Stomach (tissue), 9 donors: ENCODE measurements around the gene VAMP5. TPM values are rescaled to one million over a fixed set of nuclear protein-coding genes. Genes with fewer than 3 reads are reported as not detected.

Experiments used
- DNase-seq, 2 donors: peaks; one replicate each; pipeline versions ENCODE4 v3.0.0 to v3.0.0-alpha.2; 2013 to 2019
- H3K27ac ChIP-seq, 5 donors: fragments of 200-600 bp in 4 of 5; sonication (generic) in 4 of 5; one replicate each; pipeline ENCODE4 v1.5.1; 2013 to 2019; ENCODE audit warnings: mild to moderate bottlenecking in 1 of 5, moderate library complexity in 1 of 5
- H3K27me3 ChIP-seq, 3 donors: fragments of 200-600 bp; sonication (generic); one replicate each; pipeline ENCODE4 v1.5.1; 2017 to 2019; ENCODE audit warnings: mixed run types in 1 of 3
- H3K36me3 ChIP-seq, 4 donors: fragments of 200-600 bp; sonication (generic); 1 replicate in 3 of 4; 2 replicates in 1 of 4; pipeline ENCODE4 v1.5.1; 2016 to 2019
- H3K4me1 ChIP-seq, 4 donors: fragments of 200-600 bp; sonication (generic); one replicate each; pipeline ENCODE4 v1.5.1; 2016 to 2019
- H3K4me3 ChIP-seq, 4 donors: fragments of 200-600 bp; sonication (generic) in 3 of 4; one replicate each; pipeline ENCODE4 v1.5.1; 2016 to 2019; ENCODE audit warnings: mild to moderate bottlenecking in 1 of 4
- H3K9me3 ChIP-seq, 4 donors: fragments of 200-600 bp; sonication (generic); one replicate each; pipeline ENCODE4 v1.5.1; 2016 to 2019
- EP300 ChIP-seq: sonication (generic); formaldehyde crosslinking; IDR thresholded peaks from one replicate; pipeline ENCODE4 v1.6.1; 2017; ENCODE audit warnings: antibody characterized with exemption
- POLR2A ChIP-seq, 4 donors: fragments of 450-650 bp; IDR thresholded peaks; one replicate each; pipeline ENCODE4 v1.6.1; 2016; ENCODE audit warnings: antibody characterized with exemption in 4 of 4, control low read depth in 2 of 4, mild to moderate bottlenecking in 1 of 4, moderate library complexity in 1 of 4
- POLR2AphosphoS5 ChIP-seq, 3 donors: sonication (generic); formaldehyde crosslinking; IDR thresholded peaks; one replicate each; pipeline ENCODE4 v1.6.1; 2016; ENCODE audit warnings: antibody characterized with exemption in 3 of 3
- WGBS, 5 donors: extraction: QIAGEN DNeasy Blood & Tissue Kit in 3 of 5; methylation state at CpG; one replicate each; pipeline versions ENCODE4 v1.1.5 to v1.1.7; 2013 to 2018; 5-methylcytosine and 5-hydroxymethylcytosine counted together
- intact Hi-C: fragments of 100-400 bp; cut with DNase I; formaldehyde crosslinking; loops from one replicate; pipeline ENCODE4 v1.15.1; 2023; ENCODE audit warnings: low total_unique reads
- polyA plus RNA-seq, 3 donors: library from polyadenylated mRNA; stranded (reverse); fragments of 200-250 nt; gene quantifications; one replicate each; pipeline ENCODE4 v1.2.3, GENCODE V29; 2013
- total RNA-seq, 5 donors: library from RNA; depleted of rRNA; stranded (reverse); fragments of >200 nt; gene quantifications; one replicate each; pipeline versions ENCODE4 v1.1.0 to v1.2.3, GENCODE V29; 2014 to 2016
- TF ChIP-seq, protein P1 (sequence below), 7 experiments: fragments of 450-650 bp in 4 of 7; fragments of 200-600 bp in 3 of 7; sonication (generic) in 3 of 7; IDR thresholded peaks; one replicate each; pipeline ENCODE4 v1.5.1; 2016 to 2019; ENCODE audit warnings: antibody characterized with exemption in 7 of 7, control low read depth in 2 of 7, mild to moderate bottlenecking in 1 of 7
- donor health status: healthy with polysubstance abuse.
- donor health status: Bipolar disorder and iron deficiency.
- donor health status: healthy.

Gene VAMP5
- total and polyA plus RNA-seq, 8 donors: 7.7 to 95.1 (median 77.8) TPM

DNA sequence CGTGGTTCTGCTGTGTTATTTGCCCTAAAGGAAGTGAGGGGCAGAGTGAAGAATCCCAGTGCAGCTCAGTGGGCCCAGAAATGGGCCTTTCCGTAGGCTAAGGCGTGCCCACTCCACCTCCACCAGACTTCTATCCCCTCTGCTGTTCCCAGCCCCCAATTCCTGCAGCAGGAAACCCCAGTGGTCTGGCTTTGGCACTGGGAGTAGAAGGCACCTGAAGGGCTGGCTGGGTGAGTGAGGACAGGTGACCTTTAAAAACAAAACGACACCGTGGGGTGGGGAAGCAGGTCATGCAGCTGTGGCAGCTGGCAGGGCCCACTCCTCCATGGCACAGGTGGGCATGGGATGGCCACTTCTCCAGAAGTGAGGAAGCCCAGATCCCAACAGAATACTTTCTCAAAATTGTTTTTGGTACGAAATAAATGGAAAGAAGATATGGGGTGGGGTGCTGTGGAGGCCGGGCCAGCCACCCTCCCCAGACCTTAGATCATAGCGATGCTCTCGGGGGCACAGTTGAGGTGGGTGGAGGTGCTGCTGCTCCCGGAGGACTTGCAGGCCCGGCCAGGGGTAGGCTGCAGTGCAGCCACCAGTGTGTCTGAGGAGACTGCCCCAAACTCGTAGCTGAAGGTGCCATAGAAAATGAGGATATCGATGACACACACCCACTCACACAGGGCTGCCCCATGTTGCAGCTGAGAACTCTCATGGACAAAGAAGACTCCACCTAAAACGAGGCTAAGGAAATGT lies 14.5 kb downstream of the VAMP5 start:
- no peak for DNase-seq
- Histone ChIP-seq H3K36me3 (peaks cover 14 to 46% (median 41%) of the 10 kb centered on the region in 4 donors), H3K4me1 (peaks cover 32 to 81% (median 72%) of the 10 kb centered on the region in 4 donors), H3K27me3 (no peaks in the 10 kb centered on the region), H3K9me3 (no peaks in the 10 kb centered on the region), H3K27ac (no peak overlapping the region), H3K4me3 (no peak overlapping the region)
- intact Hi-C loops: no loop called here
- 69 to 77% (median 72%) methylated on average over 13 to 14 of the region's 14 CpGs for WGBS, 5 donors
- TF ChIP-seq EP300: no peak
- TF ChIP-seq POLR2AphosphoS5 (IDR thresholded peaks at IDR 0.05): no peak
- TF ChIP-seq, protein P1, sequence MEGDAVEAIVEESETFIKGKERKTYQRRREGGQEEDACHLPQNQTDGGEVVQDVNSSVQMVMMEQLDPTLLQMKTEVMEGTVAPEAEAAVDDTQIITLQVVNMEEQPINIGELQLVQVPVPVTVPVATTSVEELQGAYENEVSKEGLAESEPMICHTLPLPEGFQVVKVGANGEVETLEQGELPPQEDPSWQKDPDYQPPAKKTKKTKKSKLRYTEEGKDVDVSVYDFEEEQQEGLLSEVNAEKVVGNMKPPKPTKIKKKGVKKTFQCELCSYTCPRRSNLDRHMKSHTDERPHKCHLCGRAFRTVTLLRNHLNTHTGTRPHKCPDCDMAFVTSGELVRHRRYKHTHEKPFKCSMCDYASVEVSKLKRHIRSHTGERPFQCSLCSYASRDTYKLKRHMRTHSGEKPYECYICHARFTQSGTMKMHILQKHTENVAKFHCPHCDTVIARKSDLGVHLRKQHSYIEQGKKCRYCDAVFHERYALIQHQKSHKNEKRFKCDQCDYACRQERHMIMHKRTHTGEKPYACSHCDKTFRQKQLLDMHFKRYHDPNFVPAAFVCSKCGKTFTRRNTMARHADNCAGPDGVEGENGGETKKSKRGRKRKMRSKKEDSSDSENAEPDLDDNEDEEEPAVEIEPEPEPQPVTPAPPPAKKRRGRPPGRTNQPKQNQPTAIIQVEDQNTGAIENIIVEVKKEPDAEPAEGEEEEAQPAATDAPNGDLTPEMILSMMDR (IDR thresholded peaks at IDR 0.05): no peak
- no peak for TF ChIP-seq POLR2A (IDR thresholded peaks at IDR 0.05)

DNA sequence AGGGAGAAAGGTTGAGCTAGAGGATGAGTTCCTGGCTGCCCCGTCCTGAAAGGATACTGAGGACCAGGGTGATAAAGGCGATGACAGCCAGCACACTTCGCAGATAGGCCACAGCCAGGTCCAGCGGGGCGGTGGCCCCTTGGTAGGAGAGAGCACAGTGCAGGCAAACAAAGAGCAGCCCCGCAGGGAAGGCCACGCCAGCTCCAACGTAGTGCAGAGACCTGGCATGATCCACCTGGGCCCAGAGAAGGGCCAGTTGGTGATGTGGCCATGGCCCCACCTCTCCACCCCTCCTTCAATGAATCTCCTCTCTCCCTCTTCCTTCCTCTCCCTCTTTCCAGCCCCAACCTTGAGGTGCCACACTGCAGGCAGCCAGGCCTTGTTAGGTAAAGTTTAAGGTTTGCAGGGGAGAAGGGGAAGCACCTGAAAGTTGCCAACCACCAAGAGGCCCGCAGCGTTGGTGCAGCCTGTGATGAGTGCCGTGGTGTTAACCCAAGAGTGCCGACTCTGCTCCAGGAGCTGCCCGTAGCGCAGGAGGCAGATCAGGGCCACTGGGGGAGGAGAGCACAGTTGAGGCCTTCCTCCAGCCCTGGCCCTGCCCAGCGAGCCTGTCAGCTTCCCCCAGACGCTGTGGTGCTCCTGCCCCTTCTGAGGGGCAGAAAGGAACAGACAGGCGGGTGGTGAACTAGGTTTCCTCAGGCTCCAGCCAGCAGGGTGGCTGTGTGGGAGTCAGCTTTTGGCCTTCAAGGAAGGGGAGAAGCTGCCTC lies 15.4 kb downstream of the VAMP5 start:
- intact Hi-C loops: no loop called here
- H3K4me3 ChIP-seq: no peak overlapping the region
- no peaks in the 10 kb centered on the region for H3K27me3 ChIP-seq
- TF ChIP-seq, protein P1 (IDR thresholded peaks at IDR 0.05): no peak
- TF ChIP-seq POLR2AphosphoS5 (IDR thresholded peaks at IDR 0.05) (no peak), EP300 (no peak), POLR2A (IDR thresholded peaks at IDR 0.05) (no peak)
- peak overlapping the region in 1 of 5 donors; percentile 93 for H3K27ac ChIP-seq
- peaks cover 14 to 46% (median 41%) of the 10 kb centered on the region in 4 donors for H3K36me3 ChIP-seq
- no peaks in the 10 kb centered on the region for H3K9me3 ChIP-seq
- peaks cover 38 to 81% (median 74%) of the 10 kb centered on the region in 4 donors for H3K4me1 ChIP-seq
- DNase-seq: no peak
- WGBS, 5 donors: 48 to 72% (median 62%) methylated on average over 13 to 17 of the region's 17 CpGs

DNA sequence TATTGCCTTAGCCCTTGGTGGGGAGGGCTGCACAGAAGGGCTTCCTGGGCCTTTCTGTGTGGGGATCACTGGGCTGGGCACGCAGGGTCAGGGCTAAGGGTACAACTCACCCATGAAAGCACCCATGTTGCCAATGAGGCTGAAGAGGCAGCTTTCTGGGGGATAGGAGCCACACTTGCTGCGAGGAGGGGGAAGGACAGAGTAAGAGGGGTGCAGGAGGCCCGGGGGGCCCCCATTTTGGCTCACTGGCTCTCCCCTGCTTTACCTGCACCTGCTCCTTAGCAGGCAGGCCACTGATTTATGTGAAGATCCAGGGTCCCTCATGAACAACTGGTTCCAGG lies 16.0 kb downstream of the VAMP5 start:
- H3K4me1 ChIP-seq: peaks cover 39 to 83% (median 75%) of the 10 kb centered on the region in 4 donors
- no peaks in the 10 kb centered on the region for H3K9me3 ChIP-seq
- no peaks in the 10 kb centered on the region for H3K27me3 ChIP-seq
- DNase-seq: no peak
- TF ChIP-seq, protein P1 (IDR thresholded peaks at IDR 0.05): no peak
- no peak for TF ChIP-seq POLR2A (IDR thresholded peaks at IDR 0.05)
- TF ChIP-seq EP300: no peak
- no peak for TF ChIP-seq POLR2AphosphoS5 (IDR thresholded peaks at IDR 0.05)
- no peak overlapping the region for H3K4me3 ChIP-seq
- intact Hi-C loops: no loop called here
- WGBS, 5 donors: 67 to 94% (median 81%) methylated on average over 3 of the region's 3 CpGs
- peak overlapping the region in 2 of 5 donors; percentile 93 to 94 for H3K27ac ChIP-seq
- H3K36me3 ChIP-seq: peaks cover 14 to 46% (median 41%) of the 10 kb centered on the region in 4 donors

DNA sequence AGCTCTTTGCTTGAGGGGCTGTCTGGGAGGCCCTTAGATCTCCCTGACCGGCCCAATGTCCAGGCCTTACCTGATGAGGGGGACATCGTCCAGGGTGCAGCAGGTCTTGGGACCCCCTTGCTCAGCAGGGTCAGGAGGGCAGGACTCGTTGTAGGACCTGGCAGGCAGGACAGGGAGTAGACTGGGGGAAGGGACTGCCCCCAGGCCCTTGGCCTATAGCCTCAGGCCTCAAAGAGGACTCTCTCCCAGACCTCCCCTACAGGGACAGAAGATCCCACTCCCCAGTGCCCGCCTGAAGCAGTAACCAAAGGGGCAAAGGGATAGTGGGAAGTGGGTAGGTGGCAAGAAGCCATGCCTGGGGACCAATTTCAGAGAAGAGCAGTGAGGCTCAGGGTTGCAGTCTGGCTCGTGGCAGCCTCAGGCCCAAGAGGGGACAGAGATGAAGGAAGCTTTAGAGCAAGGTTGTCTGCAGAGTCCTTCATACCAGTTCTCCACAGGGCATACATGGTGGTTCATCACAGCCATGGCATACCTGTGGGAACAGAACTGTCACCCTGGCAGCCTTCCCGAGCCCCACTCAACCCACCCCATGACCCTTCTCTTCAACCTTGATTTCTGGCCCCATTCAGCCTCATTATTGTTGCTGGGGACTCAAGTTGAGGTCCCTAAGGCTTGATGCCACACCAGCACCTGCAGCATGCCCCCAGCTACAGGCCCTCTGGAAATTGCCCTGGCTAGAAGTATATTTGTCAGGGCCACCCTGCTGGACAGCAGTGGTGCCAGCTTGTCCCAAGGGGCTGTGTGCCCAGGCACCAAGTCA lies 16.9 kb downstream of the VAMP5 start:
- Histone ChIP-seq H3K27me3 (no peaks in the 10 kb centered on the region), H3K9me3 (no peaks in the 10 kb centered on the region), H3K27ac (peak overlapping the region; percentile 83 to 94 (median 88)), H3K4me3 (peak overlapping the region; percentile 63 to 83 (median 82)), H3K4me1 (peaks cover 47 to 89% (median 82%) of the 10 kb centered on the region in 4 donors), H3K36me3 (peaks cover 14 to 46% (median 41%) of the 10 kb centered on the region in 4 donors)
- WGBS, 5 donors: 66 to 78% (median 71%) methylated on average over 5 to 6 of the region's 6 CpGs
- DNase-seq: no peak
- TF ChIP-seq POLR2AphosphoS5 (IDR thresholded peaks at IDR 0.05): no peak
- TF ChIP-seq, protein P1 (IDR thresholded peaks at IDR 0.05): no peak
- TF ChIP-seq POLR2A (IDR thresholded peaks at IDR 0.05): no peak
- TF ChIP-seq EP300: no peak
- intact Hi-C loops: no loop called here
